B cell (primary cell): ENCODE measurements around the gene TMEM33. TPM values are rescaled to one million over a fixed set of nuclear protein-coding genes. Genes with fewer than 3 reads are reported as not detected.

ENCODE experiments used
- ATAC-seq: fragments of 200-7000 bp; cut with Tn5 transposase; one replicate; pipeline ENCODE4 v1.10.0; 2021; ENCODE audit warnings: low read depth, mild to moderate bottlenecking, moderate number of reproducible peaks, moderate library complexity
- CTCF ChIA-PET: fragments of 350-600 bp; sonication (Branson Sonifier 250); formaldehyde crosslinking; loops from one replicate; lab custom pipeline; 2021; ENCODE audit warnings: antibody characterized with exemption, inconsistent platforms; lab: Charles Lee
- POLR2A ChIA-PET: fragments of 350-600 bp; sonication (Branson Sonifier 250); formaldehyde crosslinking; loops from one replicate; lab custom pipeline; 2021; ENCODE audit warnings: antibody characterized with exemption; lab: Charles Lee
- DNase-seq: peaks from one replicate; pipeline ENCODE4 v3.0.0; 2013
- H2AFZ ChIP-seq: 2 replicates; pipeline ENCODE4 v1.6.1; 2012; ENCODE audit warnings: mild to moderate bottlenecking, low read depth, low read length; ENCODE audit not compliant: insufficient read depth, poor library complexity, severe bottlenecking
- H3K27ac ChIP-seq, 2 donors: 1 replicate in 1 of 2; 2 replicates in 1 of 2; pipeline ENCODE4 v1.5.1; 2012 to 2013; ENCODE audit warnings: low read length in 2 of 2, mild to moderate bottlenecking in 2 of 2, moderate library complexity in 1 of 2
- H3K27me3 ChIP-seq, 4 experiments: fragments of 200-600 bp in 1 of 4; sonication (generic) in 1 of 4; replicated peaks in 1 of 4; 1 replicate in 2 of 4; 2 replicates in 2 of 4; pipeline versions ENCODE4 v1.6.1 to v1.7.0; 2013 to 2016; ENCODE audit warnings: low read length in 3 of 4, mild to moderate bottlenecking in 2 of 4, mixed read lengths in 1 of 4, moderate library complexity in 1 of 4; ENCODE audit not compliant: insufficient read depth in 4 of 4, control insufficient read depth in 3 of 4; ENCODE audit errors: control extremely low read depth in 1 of 4
- H3K36me3 ChIP-seq, 2 experiments: replicated peaks in 1 of 2; 1 replicate in 1 of 2; 2 replicates in 1 of 2; pipeline versions ENCODE4 v1.6.1 to v1.7.1; 2013; ENCODE audit warnings: low read length in 1 of 2; ENCODE audit not compliant: insufficient read depth in 2 of 2, control insufficient read depth in 1 of 2; ENCODE audit errors: control extremely low read depth in 1 of 2, extremely low read depth in 1 of 2
- H3K4me1 ChIP-seq, 2 donors: fragments of 200-600 bp in 1 of 2; sonication (generic) in 1 of 2; 1 replicate in 1 of 2; 2 replicates in 1 of 2; pipeline versions ENCODE4 v1.5.1 to v1.6.1; 2013 to 2017; ENCODE audit warnings: low read length in 2 of 2; ENCODE audit not compliant: control insufficient read depth in 2 of 2, insufficient read depth in 2 of 2
- H3K4me2 ChIP-seq: replicated peaks from 2 replicates; pipeline ENCODE3; 2012; ENCODE audit warnings: mild to moderate bottlenecking, low read depth, low read length; ENCODE audit not compliant: poor library complexity, severe bottlenecking
- H3K4me3 ChIP-seq, 5 experiments: fragments of 200-600 bp in 1 of 5; sonication (generic) in 1 of 5; 1 replicate in 3 of 5; 2 replicates in 2 of 5; pipeline versions ENCODE4 v1.5.1 to v1.7.0; 2011 to 2016; ENCODE audit warnings: low read length in 4 of 5, mild to moderate bottlenecking in 4 of 5, low read depth in 2 of 5, control low read depth in 1 of 5, moderate library complexity in 1 of 5; ENCODE audit not compliant: insufficient read depth in 1 of 5; ENCODE audit errors: control extremely low read depth in 1 of 5, extremely low read depth in 1 of 5
- H3K79me2 ChIP-seq: fragments of 200-600 bp; sonication (generic); one replicate; pipeline ENCODE4 v1.6.0; 2016; ENCODE audit warnings: low read length; ENCODE audit not compliant: control insufficient read depth, insufficient read depth
- H3K9ac ChIP-seq: fragments of 200-600 bp; sonication (generic); 2 replicates; pipeline ENCODE4 v1.6.1; 2017; ENCODE audit warnings: mild to moderate bottlenecking, low read length, moderate library complexity
- H3K9me3 ChIP-seq, 3 donors: one replicate each; pipeline versions ENCODE4 v1.6.1 to v1.7.1; 2013; ENCODE audit warnings: low read length in 2 of 3; ENCODE audit not compliant: control insufficient read depth in 2 of 3, insufficient read depth in 1 of 3; ENCODE audit errors: control extremely low read depth in 1 of 3
- H4K20me1 ChIP-seq: 2 replicates; pipeline ENCODE4 v1.6.0; 2012; ENCODE audit warnings: mild to moderate bottlenecking, low read length; ENCODE audit not compliant: insufficient read depth, control insufficient read depth, poor library complexity, severe bottlenecking
- H3K27ac Mint-ChIP-seq: one replicate; pipeline ENCODE4 v1.8.0; 2021; ENCODE audit warnings: mixed read lengths
- H3K27me3 Mint-ChIP-seq: one replicate; pipeline ENCODE4 v1.8.0; 2021; ENCODE audit warnings: mixed read lengths
- H3K4me1 Mint-ChIP-seq: one replicate; pipeline ENCODE4 v1.8.0; 2021; ENCODE audit warnings: mixed read lengths
- H3K4me3 Mint-ChIP-seq: one replicate; pipeline ENCODE4 v1.8.0; 2021; ENCODE audit warnings: mixed read lengths
- H3K9me3 Mint-ChIP-seq: one replicate; pipeline ENCODE4 v1.8.0; 2022; ENCODE audit warnings: mixed read lengths; ENCODE audit not compliant: insufficient read depth
- EZH2 ChIP-seq: IDR thresholded peaks from 2 replicates; pipeline ENCODE4 v1.6.1; 2012; ENCODE audit warnings: borderline replicate concordance, low read depth, mild to moderate bottlenecking, moderate library complexity, low read length; ENCODE audit not compliant: insufficient read depth, poor library complexity, severe bottlenecking
- WGBS: methylation state at CpG from one replicate; pipeline ENCODE4 v1.1.5; 2013; ENCODE audit warnings: missing lambda C conversion rate; ENCODE audit not compliant: insufficient coverage; 5-methylcytosine and 5-hydroxymethylcytosine counted together
- intact Hi-C: fragments of 100-400 bp; cut with micrococcal nuclease; formaldehyde crosslinking; loops from one replicate; pipeline ENCODE4 v1.10.0; 2022
- polyA plus RNA-seq: library from polyadenylated mRNA; depleted of rRNA; stranded (reverse); fragments of >200 nt; gene quantifications from 2 replicates; pipeline ENCODE4 v1.2.3, GENCODE V29; 2012
- total RNA-seq, 2 donors: library from RNA; stranded (reverse); fragments of 120-200 nt in 1 of 2; gene quantifications; 1 replicate in 1 of 2; 2 replicates in 1 of 2; pipeline versions ENCODE4 v1.2.3 to v1.2.4, GENCODE V29; 2013 to 2022
- TF ChIP-seq, protein P1 (sequence below): fragments of 200-600 bp; IDR thresholded peaks from one replicate; pipeline ENCODE4 v1.8.0; 2022; ENCODE audit warnings: antibody characterized with exemption, mild to moderate bottlenecking

Gene TMEM33
- total and polyA plus RNA-seq, 2 donors (not counting 1 experiment from before 2014, with no cell fraction given): 10.5 to 39.2 TPM

GRCh38 chr4:41957634-41958033, 22.4 kb downstream of the TMEM33 start:
- Histone ChIP-seq H3K4me1 (no peaks in the 10 kb centered on the region), H3K27ac (no peak overlapping the region), H3K27me3 (no peaks in the 10 kb centered on the region), H3K79me2 (no peaks in the 10 kb centered on the region), H2AFZ (no peak overlapping the region), H3K4me3 (no peak overlapping the region), H3K9ac (no peak overlapping the region), H3K4me2 (no peak overlapping the region), H3K36me3 (peaks cover 2 to 12% of the 10 kb centered on the region in 2 experiments), H4K20me1 (no peaks in the 10 kb centered on the region), H3K9me3 (no peaks in the 10 kb centered on the region)
- Mint-ChIP-seq H3K9me3 (no peaks in the 10 kb centered on the region), H3K27me3 (no peaks in the 10 kb centered on the region), H3K4me1 (no peaks in the 10 kb centered on the region), H3K27ac (no peak overlapping the region), H3K4me3 (no peak overlapping the region)
- TF ChIP-seq, protein P1, sequence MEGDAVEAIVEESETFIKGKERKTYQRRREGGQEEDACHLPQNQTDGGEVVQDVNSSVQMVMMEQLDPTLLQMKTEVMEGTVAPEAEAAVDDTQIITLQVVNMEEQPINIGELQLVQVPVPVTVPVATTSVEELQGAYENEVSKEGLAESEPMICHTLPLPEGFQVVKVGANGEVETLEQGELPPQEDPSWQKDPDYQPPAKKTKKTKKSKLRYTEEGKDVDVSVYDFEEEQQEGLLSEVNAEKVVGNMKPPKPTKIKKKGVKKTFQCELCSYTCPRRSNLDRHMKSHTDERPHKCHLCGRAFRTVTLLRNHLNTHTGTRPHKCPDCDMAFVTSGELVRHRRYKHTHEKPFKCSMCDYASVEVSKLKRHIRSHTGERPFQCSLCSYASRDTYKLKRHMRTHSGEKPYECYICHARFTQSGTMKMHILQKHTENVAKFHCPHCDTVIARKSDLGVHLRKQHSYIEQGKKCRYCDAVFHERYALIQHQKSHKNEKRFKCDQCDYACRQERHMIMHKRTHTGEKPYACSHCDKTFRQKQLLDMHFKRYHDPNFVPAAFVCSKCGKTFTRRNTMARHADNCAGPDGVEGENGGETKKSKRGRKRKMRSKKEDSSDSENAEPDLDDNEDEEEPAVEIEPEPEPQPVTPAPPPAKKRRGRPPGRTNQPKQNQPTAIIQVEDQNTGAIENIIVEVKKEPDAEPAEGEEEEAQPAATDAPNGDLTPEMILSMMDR: peak; percentile 67
- no peak for TF ChIP-seq EZH2
- POLR2A ChIA-PET: no interaction called here
- CTCF ChIA-PET: interaction anchor here (0.7 to 1.7 kb wide), 11 partner anchors 9 to 562 kb away, joined by 3 to 22 read pairs (median 4); partner anchors contain the start of gene TMEM33
- WGBS: no CpG with 5 or more reads among the region's 1 CpG
- DNase-seq: peak; percentile 48
- ATAC-seq: peak; percentile 24
- intact Hi-C loops: loop anchor here (2.0 to 5.0 kb wide), 2 partner anchors 323 to 565 kb away; no protein-coding TSS in a partner anchor

DNA sequence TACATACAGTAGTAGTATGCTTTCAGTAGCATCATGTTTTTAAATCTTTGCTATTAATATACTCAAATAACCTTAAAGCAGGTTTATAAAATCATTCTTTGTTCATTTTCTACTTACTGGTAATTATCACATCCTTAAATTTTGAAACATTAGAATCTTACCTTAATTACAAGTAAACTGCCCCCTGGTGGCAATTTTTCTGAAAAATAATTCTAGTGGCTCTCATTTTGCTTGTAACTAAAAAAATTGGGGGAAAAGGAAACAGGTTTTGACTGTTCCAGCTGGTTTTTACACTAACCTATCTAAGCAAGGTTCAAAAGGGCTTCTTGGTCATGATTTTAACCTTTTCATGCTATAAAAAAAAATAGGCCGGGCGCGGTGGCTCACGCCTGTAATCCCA, 27.9 kb downstream of the TMEM33 start:
- ChIA-PET POLR2A (no interaction called here), CTCF (interaction anchor here (0.6 to 1.2 kb wide), 3 partner anchors 76 to 681 kb away, joined by 3 read pairs; no protein-coding TSS in a partner anchor)
- TF ChIP-seq, protein P1: peak; percentile 69
- no peak for TF ChIP-seq EZH2
- Mint-ChIP-seq H3K27me3 (no peaks in the 10 kb centered on the region), H3K9me3 (peaks cover 1% of the 10 kb centered on the region), H3K27ac (no peak overlapping the region), H3K4me3 (no peak overlapping the region), H3K4me1 (no peaks in the 10 kb centered on the region)
- no CpG with 5 or more reads among the region's 4 CpGs for WGBS
- H3K4me3 ChIP-seq: no peak overlapping the region
- H3K79me2 ChIP-seq: no peaks in the 10 kb centered on the region
- no peak overlapping the region for H3K4me2 ChIP-seq
- H3K9me3 ChIP-seq: no peaks in the 10 kb centered on the region
- no peak overlapping the region for H3K27ac ChIP-seq
- ATAC-seq (no peak), DNase-seq (peak; percentile 40)
- no peaks in the 10 kb centered on the region for H4K20me1 ChIP-seq
- no peaks in the 10 kb centered on the region for H3K27me3 ChIP-seq
- H3K9ac ChIP-seq: no peak overlapping the region
- no peaks in the 10 kb centered on the region for H3K4me1 ChIP-seq
- no peak overlapping the region for H2AFZ ChIP-seq
- H3K36me3 ChIP-seq: no peaks in the 10 kb centered on the region
- intact Hi-C loops: no loop called here
